Hematopoietic multipotent progenitor cell treated with erythropoietin and hydrocortisone succinate and interleukin-3 and kit ligand, for 17 days (in vitro differentiated cells): ENCODE measurements around the gene C2CD4B.

Experiments used
- DNase-seq: peaks from one replicate; pipeline ENCODE4 v3.0.0-alpha.2; 2015; ENCODE audit warnings: low spot score

The C2CD4B gene, protein sequence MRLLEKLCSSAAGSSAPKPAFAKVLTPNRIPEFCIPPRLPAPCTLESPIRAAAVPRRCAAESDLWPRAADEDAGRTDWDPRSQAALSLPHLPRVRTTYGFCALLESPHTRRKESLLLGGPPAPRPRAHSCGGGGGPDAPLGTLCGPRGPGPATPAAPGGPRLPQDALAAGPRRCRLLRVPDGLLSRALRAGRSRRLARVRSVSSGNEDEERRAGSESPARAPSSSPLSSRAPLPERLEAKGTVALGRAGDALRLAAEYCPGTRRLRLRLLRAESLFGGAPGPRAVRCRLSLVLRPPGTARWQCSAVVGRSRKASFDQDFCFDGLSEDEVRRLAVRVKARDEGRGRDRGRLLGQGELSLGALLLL

DNA sequence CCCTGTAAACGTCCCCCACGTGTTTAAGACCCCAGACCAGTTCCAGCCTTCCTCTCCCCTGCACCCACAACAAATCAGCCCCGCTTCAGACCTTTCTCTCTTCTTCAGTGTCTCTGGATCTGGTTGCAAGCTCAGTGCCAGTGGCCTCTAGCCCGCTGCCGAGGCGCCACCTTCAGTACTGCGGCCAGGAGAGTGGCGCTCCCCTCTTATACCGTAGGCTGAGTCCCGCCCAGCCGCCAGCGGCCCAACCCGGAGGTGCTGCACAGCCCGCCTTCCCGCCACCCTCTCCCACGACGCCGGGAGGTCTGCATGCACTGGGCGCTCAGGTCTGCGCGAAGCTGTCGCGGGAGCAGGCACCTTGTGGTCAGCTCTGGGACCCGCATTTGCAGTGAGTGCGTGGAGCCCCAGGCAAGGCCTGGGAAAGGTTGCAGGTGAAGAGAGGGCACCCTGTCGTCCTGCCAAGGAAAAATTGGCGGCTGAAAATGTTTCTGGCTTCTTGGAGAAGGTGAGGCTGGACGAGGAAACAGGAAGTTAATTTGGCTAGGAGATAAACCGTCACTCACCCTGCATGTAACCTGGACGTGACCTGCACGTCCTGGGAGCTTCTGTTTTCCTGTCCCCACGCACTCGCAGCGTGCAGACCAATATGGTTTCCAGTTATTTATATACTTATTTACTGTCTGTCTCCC lies at the start of gene C2CD4B:
Gene C2CD4B, minus strand, starts transcription at position 182 of the 689 bp plus-strand sequence. CDS start 301 bp downstream, outside the sequence.
- DNase-seq, result no peak

DNA sequence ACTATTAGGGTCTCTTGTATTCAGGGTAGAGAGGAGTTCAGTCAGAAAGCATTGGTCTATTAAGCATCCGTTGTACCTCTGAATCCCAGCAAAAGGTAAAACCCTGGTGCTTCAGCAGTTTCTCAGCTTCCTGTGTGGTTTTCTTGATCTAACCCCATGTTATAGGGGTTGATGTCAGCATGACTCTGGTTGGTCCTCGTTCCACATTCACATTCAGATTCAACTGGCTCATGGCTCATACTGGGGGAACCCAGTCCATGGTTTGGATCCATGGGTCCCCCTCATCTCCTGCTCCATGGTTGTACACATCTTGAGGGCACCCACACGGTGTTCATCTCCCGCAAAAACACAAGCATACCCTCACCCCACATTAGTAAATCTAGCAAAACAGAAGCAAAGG lies 47.7 kb upstream of the C2CD4B start:
- no peak for DNase-seq

DNA sequence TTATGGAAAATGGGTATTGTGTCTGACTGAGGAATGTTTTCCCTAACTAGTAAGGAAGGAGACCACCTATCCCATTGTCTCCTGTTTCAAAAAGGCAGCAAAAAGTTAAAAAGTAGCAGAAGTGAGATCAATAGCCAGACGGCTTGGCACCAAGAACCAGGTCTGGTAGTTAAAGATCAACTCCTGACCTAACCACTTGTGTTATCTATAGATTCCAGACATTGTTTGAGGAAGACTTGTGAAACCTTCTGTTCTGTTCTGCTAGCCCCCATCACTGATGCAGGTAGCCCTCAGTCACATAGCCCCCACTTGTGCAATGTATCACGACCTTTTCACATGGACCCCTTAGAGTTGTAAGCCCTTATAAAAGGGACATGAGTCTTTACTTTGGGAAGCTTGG lies 46.3 kb upstream of the C2CD4B start:
- no peak for DNase-seq

DNA sequence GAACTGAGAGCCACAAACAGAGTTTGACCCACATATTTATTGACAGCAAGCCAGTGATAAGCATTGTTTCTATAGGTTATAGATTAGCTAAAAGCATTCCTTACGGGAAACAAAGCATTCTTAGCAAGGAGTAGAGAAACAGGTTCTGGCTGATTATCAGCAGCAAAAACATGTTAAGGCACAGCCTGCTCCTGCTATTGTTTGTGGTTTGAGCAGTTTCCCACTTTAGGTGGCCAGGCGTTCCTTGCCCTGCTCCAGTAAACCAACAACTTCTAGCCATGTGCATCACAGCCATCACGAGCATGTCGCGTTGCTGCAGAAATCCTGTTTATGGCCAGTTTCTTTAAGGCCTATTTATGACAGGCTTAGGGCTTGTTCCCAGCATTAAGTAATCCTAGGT lies 44.7 kb upstream of the C2CD4B start:
- no peak for DNase-seq

DNA sequence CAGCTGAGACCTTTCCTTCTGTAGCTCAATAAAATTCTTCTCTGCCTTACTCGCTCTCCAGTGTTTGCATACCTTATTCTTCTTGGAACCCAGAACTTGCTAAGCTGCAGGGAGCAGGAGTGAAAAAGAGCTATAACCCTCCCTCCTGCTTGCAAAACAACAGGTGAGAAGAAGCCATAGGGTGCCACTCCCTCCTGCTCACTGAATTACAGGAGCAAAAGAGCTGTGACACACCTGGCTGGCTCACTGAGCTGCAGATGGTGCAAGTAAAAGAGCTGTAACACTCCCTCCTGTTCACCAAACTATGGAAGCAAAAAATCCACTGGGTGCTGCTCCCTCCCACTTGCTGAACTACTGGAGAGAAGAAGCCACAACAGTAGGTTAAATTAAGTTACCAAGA lies 44.2 kb upstream of the C2CD4B start:
- DNase-seq, result no peak

DNA sequence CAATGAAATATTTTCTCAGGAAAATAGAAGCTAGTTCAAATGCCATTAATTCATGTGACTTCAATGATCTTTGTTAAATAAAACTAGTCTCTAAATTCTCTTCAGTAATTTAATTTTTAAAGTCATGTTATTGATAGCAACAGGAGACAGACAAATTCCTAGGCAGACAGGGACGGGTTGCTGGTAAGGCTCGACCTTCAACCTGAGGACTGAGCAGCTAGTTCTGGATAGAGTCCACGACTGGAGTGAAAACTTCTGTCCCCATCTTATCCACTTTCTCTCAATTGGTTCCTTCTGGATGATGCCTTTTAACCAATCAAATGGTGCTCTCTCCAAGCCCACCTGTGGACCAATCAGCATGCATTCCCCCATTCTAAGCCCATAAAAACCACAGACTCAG lies 43.8 kb upstream of the C2CD4B start:
- DNase-seq, result no peak

DNA sequence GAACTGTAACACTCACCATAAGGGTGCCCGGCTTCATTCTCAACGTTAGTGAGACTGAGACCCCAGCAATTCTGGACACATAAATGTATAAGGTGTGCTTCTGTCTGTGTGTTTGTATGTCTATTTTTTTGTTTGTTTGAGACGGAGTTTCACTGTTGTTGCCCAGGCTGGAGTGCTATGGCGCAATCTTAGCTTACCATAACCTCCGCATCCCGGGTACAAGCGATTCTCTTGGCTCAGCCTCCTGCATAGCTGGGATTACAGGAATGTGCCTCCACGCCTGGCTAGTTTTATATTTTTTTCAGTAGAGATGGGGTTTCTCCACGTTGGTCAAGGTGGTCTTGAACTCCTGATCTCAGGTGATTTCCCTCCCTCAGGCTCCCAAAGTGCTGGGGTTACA lies 43.3 kb upstream of the C2CD4B start:
- no peak for DNase-seq

DNA sequence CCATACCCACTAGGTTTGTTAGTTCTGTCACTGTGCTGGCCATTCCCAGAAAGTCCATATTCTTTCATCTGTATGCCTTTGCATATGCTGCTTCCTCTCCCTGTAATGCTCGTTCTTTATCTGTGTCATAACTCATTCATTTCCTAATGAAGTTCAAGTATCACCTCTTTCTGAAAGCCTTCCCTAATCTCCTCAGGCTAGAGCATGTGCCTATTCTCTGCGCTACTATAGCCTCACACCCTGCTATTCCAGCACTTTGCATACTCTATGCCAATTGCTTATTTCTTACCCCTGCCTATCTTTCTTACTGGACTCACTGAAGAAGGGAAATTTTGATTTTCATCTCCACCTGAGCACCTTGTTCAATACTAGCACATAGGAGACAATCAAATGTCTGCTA lies 25.6 kb upstream of the C2CD4B start:
- no peak for DNase-seq

DNA sequence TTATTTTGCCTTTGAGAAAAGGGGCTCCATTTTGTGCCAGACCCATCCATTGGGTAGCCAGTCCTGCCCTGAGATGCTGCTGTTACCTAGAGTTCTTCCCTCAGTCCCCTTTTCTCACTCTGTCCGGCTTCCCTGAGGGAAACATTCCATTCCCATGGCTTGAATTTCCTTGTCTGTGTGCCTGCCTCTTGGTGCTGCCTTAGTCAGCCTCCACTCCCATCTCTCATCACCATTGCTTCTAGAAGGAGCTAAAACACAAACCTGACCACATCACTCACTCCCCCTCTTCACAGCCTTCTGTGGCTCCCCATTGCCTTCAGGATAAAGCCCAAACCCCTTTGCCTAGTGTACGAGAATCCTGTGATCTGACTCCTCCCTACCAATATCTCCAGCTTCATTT lies 25.2 kb upstream of the C2CD4B start:
- DNase-seq, result no peak

DNA sequence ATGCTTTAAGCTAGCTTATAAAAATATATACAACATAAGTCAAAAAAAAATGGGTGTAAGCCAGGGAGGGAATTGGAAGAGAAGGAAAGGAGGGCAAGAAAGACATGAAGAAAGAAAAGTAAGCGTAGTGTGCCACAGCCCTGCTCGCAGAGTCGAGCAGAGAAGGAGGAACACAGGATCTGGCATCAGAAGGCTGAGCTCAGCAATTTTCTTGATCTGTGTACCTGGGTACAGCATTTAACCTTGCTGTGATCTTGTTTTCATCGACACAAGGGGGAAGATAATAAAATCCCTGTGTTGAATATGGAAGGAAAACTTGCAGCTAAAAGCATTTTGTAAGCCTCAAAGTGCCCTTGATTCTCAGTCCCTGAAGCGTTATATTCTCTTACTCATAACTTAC lies 23.7 kb upstream of the C2CD4B start:
- DNase-seq, result no peak

DNA sequence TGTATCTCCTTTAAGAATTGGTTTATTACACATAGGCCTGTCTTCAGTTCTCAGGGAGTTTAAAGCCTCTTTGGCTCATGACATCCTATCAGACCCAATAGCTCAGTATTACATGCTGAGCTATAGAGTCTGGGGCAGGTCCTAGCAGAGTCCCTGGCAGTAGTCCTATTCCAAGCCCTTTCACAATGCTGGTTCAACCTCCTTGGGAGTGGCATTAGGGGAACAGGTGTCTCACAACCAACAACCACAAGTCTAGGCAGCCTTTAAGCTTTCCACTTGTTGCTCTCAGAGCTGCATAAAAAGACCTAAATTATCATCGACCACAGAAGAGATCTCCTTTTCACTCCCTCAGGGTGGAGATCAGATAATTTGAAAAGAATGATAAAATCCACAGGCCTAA lies 22.8 kb upstream of the C2CD4B start:
- DNase-seq, result no peak

DNA sequence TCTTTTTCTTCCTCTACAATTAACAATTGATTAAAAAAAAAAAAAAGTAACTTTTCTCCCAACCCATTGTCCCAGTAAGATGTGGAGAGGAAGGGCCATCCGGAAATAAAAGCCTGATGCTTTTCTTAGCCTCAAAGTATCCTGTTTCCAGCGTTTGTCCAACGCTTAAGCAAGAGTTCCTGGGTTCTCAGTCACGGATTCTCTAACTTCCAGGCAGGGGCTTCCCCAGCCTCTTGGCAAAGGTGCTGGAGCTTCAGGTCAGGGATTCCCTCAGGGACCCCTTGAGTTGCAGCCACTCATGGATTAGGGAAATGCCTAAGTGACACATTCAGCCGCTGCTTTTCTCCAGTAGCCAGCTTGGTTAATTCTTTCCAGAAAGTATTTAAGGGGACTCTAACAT lies 22.3 kb upstream of the C2CD4B start:
- no peak for DNase-seq

DNA sequence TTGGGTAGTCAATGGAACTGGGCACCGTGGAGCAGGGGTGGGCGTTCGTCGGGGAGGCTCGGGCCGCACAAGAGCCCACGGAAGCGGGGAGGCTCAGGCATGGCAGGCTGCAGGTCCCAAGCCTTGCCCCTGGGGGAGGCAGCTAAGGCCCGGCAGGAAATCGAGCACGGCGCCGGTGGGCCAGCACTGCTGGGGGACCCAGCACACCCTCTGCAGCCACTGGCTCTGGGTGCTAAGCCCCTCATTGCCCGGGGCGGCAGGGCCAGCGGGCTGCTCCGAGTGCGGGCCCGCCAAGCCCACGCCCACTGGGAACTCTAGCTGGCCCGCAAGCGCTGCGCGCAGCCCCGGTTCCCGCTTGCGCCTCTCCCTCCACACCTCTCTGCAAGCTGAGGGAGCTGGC lies 21.5 kb upstream of the C2CD4B start:
- DNase-seq, result no peak

DNA sequence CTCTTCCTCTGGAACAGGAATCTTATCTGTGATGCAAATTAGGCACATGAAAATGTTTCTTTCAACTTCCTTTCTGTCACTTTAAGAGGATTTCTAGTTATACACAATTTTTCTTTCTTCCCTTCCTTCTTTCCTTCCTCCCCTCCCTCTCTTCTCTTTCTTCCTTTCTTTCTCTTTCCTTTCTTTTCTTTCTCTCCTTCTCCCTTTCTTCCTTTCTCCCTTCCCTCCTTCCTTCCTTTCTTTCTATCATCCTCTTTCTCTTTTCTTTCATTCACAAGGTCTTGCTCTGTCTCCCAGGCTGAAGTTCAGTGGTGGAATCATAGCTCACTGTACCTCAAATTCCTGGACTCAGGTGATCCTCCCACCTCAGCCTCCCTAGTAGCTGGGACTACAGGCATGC lies 18.0 kb upstream of the C2CD4B start:
- no peak for DNase-seq

DNA sequence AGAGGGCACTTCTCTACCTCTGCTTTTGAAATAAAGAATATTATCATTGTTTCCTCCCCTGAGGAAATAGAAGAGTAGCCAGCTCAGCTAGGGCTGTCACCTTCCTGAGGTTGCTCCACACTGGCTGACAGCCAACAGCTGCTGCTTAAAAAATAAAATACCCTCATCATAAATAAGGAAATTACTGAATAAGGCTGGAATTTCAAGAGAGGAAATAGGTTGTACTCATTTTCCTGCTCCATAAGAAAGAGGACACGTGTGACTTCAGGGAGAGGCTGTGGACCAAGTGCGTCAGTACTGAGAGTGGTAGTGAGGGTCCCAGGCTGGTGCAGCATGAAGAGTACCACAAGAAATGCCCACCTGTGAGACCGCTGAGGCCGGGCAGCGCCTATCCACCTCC lies 8.1 kb upstream of the C2CD4B start:
- no peak for DNase-seq

DNA sequence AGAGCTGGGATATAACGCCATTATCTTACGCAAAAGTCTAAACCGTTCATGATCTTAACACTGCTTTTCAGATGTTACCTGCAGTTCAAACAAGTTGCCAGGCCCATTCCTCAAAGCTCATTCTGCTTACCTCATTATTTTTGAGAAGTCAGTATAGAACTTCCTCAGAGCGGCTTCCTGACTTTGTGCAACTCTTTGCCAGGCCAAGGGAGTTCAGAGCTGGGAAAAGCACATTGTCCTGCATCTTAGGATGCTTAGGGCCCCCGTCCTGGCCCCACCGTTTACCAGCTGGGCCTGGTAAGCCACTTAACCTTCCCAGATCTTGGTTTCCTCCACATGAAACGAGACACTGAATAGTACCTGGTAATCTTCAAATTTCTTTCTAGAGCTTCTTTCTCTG lies 6.8 kb upstream of the C2CD4B start:
- no peak for DNase-seq

DNA sequence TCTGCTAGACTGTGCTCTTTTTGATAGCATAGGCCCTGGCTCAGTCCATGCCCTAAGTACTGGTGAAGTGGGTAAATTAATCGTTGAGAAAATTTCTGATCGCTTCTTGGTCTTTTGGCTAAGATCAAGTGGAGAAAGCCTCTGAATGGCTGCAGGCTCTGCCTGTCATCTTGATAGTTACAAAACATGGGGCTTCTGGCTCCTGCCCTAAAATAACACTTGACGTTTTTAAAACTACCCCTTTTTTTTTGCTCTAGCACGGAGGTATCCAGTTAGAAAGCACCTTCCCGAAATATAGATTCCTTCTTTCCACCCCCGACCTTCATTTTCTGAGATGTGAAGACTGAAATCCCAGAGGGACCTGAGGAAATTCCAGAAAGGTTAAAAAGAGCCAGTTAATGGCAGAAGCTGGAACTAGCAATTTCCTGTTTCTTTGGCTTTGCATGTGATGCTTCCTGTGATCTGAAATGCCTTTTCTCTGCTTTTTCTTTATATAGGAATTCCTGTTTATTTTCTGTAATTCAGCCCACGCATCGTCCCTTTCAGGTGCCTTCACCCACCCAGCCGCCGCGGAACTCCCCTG lies 799 bp upstream of the C2CD4B start:
- DNase-seq, result no peak

DNA sequence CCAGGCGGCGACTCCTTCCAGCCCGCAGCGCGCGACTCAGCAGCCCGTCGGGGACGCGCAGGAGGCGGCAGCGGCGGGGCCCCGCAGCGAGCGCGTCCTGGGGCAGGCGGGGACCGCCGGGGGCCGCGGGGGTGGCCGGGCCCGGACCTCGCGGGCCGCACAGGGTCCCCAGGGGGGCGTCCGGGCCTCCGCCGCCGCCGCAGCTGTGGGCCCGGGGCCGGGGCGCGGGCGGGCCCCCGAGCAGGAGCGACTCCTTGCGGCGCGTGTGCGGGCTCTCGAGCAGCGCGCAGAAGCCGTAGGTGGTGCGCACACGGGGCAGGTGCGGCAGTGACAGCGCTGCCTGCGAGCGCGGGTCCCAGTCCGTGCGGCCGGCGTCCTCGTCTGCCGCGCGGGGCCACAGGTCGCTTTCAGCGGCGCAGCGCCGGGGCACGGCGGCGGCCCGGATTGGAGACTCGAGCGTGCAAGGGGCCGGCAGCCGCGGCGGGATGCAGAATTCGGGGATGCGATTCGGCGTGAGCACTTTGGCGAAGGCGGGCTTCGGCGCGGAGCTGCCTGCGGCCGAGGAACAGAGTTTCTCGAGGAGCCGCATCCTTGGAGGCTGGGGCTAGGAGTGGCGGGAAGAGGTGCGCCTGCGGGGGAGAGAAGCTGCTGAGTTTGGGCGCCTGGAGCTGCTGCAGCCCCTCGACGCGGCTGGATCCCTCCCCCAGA lies 535 bp downstream of the C2CD4B start:
- DNase-seq, result no peak

DNA sequence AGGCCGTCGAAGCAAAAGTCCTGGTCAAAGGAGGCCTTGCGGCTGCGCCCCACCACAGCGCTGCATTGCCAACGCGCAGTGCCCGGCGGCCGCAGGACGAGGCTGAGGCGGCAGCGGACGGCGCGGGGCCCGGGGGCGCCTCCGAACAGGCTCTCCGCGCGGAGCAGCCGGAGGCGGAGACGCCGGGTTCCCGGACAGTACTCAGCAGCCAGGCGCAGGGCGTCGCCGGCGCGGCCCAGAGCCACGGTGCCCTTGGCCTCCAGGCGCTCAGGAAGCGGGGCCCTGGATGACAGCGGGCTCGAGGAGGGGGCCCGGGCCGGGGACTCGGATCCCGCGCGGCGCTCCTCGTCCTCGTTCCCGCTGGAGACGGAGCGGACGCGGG lies 1.1 kb downstream of the C2CD4B start:
- DNase-seq, result no peak

DNA sequence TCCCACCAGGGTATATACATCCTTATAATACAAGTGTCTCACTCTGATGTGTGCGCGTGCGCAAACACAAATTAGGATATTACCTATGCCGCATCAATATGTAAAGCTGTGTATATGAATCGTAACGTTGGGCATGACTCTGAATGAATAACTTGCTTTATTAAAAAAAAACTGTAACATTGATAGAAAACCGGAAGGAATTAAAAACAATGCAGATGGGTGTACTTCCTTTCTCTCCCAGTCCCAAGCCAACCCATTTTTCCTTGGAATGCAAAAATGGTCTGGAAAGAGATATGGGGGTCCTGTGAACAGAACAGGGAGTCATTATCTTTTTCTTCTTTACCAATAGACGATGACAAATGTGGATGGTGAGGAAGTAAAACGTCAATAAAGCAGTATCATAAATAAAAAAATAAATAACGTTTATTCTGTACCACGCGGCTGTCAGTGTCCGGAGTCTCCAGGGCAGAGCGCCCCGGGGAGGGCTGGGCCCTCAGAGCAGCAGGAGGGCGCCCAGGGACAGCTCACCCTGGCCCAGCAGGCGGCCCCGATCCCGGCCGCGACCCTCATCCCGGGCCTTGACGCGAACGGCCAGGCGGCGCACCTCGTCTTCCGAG lies 1.6 kb downstream of the C2CD4B start:
- no peak for DNase-seq

DNA sequence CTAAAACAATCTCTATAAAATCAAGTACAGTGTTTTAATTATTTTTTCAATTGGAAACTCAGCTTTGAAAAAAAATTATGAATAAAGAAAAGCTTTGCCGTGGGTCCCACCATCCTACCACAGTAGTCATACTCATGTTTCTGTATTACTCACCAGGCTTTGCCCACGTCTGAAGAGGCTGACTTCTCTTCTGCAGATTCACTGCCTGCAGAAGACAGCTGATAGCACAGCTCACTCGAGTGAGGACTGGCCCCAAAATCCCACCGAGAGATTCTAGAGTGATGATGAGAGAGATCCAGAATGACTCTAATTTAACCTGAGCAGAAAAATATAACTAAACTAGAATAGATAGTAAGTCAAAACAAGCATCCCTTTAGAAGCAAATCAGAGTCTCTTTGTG lies 11.9 kb downstream of the C2CD4B start:
- no peak for DNase-seq

DNA sequence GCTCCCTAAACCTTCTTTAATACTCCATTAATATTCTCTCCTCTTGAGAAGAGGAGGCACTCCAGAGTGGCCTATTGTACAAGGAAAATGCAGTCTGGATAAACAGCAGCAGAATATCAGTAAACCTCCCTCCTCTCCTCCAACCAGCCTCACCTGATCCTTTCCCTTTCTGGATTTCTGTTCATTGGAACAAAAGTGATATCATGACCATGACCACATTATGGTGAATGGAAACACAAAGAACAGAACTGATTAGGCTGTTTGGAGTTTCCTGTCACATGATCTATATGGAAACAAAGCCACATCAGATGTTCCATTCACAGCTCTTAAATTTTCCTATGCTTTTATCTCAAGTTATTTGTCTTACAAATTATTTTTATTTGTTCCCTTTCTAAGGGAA lies 14.6 kb downstream of the C2CD4B start:
- DNase-seq, result no peak

DNA sequence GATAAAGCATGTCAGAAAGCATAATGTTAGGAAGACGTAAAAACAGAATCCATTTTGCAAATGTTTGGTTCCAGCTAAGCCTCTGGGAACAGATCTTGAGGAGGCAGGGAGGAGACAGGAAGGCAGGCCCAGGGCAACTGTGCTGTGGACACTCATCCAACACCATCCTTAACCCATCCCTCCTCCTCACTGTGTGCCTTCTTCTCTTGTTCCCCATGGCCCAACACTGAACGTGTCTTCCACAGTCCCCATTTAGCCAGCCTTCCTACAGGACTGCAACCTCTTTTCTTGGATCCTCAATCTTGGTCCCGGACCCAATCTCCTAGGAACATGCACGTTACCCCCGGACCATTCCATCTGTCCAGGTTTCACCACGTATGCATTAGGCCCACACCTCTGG lies 15.4 kb downstream of the C2CD4B start:
- no peak for DNase-seq
